Measurements from ENCODE around the gene HSPB1.

- TF ChIP-seq CTCF (IDR thresholded peaks at IDR 0.05) (no peak), POLR2A (IDR thresholded peaks at IDR 0.05) (no peak), POLR2AphosphoS5 (IDR thresholded peaks at IDR 0.05) (no peak)
Observed at GRCh38 chr7:76316984-76317781, 14.7 kb downstream of the HSPB1 start.
